HepG2 (cell line): Measurements from ENCODE around the gene HRC. TPM values are rescaled to one million over a fixed set of nuclear protein-coding genes. Genes with fewer than 3 reads are reported as not detected.

Experiments
- AKAP8 ChIP-seq: sonication (generic); formaldehyde crosslinking; IDR thresholded peaks from 2 replicates; pipeline ENCODE4 v1.5.1; 2020; ENCODE audit warnings: mild to moderate bottlenecking, missing genetic modification reagents
- CEBPG ChIP-seq: IDR thresholded peaks from 2 replicates; pipeline ENCODE4 v1.6.1; 2016
- GATA4 ChIP-seq: sonication (generic); IDR thresholded peaks from 2 replicates; pipeline ENCODE4 v1.6.1; 2016; ENCODE audit warnings: antibody characterized with exemption, low read depth, borderline replicate concordance
- HOXD1 ChIP-seq: sonication (generic); formaldehyde crosslinking; IDR thresholded peaks from 2 replicates; pipeline ENCODE4 v1.5.0; 2020; ENCODE audit warnings: missing genetic modification reagents
- JARID2 ChIP-seq: sonication (generic); formaldehyde crosslinking; IDR thresholded peaks from 2 replicates; pipeline ENCODE4 v1.8.1; 2023; ENCODE audit warnings: missing genetic modification reagents, inconsistent platforms; ENCODE audit not compliant: insufficient replicate concordance
- NFE2L1 ChIP-seq: sonication (generic); formaldehyde crosslinking; IDR thresholded peaks from 2 replicates; pipeline ENCODE4 v1.4.0; 2020; ENCODE audit warnings: missing genetic modification reagents, mild to moderate bottlenecking, borderline replicate concordance
- PITX1 ChIP-seq: sonication (generic); formaldehyde crosslinking; IDR thresholded peaks from 2 replicates; pipeline ENCODE4 v1.5.1; 2020; ENCODE audit warnings: mild to moderate bottlenecking, missing genetic modification reagents
- RXRA ChIP-seq: sonication (generic); formaldehyde crosslinking; IDR thresholded peaks from 2 replicates; pipeline ENCODE4 v1.5.1; 2020; ENCODE audit warnings: missing genetic modification reagents
- SAFB2 ChIP-seq: sonication (generic); formaldehyde crosslinking; IDR thresholded peaks from 2 replicates; pipeline ENCODE4 v1.5.1; 2020; ENCODE audit warnings: missing genetic modification reagents, low read depth, mild to moderate bottlenecking, borderline replicate concordance
- SP5 ChIP-seq: IDR thresholded peaks from 2 replicates; pipeline ENCODE4 v1.6.1; 2016; ENCODE audit warnings: low read depth, borderline replicate concordance
- TOPORS ChIP-seq: sonication (generic); formaldehyde crosslinking; IDR thresholded peaks from 2 replicates; pipeline ENCODE4 v1.8.0; 2023; ENCODE audit warnings: mild to moderate bottlenecking, missing genetic modification reagents
- ZBTB25 ChIP-seq: IDR thresholded peaks from 2 replicates; pipeline ENCODE4 v1.6.1; 2018; ENCODE audit warnings: missing genetic modification reagents
- ZFP37 ChIP-seq: sonication (generic); formaldehyde crosslinking; IDR thresholded peaks from 2 replicates; pipeline ENCODE4 v1.4.0; 2020; ENCODE audit warnings: missing genetic modification reagents, borderline replicate concordance
- ZNF232 ChIP-seq: sonication (generic); formaldehyde crosslinking; IDR thresholded peaks from 2 replicates; pipeline ENCODE4 v1.4.0; 2020; ENCODE audit warnings: missing genetic modification reagents, borderline replicate concordance
- ZNF24 ChIP-seq: fragments of 450-650 bp; IDR thresholded peaks from 2 replicates; pipeline ENCODE4 v1.6.1; 2017; ENCODE audit warnings: antibody characterized with exemption, mild to moderate bottlenecking
- ZNF503 ChIP-seq: sonication (generic); formaldehyde crosslinking; IDR thresholded peaks from 2 replicates; pipeline ENCODE4 v1.4.0; 2020; ENCODE audit warnings: missing genetic modification reagents
- polyA plus RNA-seq, 8 experiments: library from polyadenylated mRNA; depleted of rRNA in 3 of 8; stranded (reverse) in 7 of 8; unstranded in 1 of 8; fragments of >200 nt; fragmentation: Illumina TruSeq in 4 of 8; extraction: Trizol in 4 of 8; gene quantifications; 2 replicates each; pipeline versions ENCODE4 v1.2.1 to v1.2.3, GENCODE V29; 2011 to 2016; ENCODE audit warnings: low read depth in 4 of 8, missing spikeins in 1 of 8, mixed read lengths in 1 of 8; ENCODE audit not compliant: insufficient read depth in 1 of 8
- total RNA-seq, 5 experiments: library from RNA; depleted of rRNA; stranded (reverse); fragments of >200 nt; fragmentation: Illumina TruSeq; extraction: Trizol; gene quantifications; 2 replicates each; pipeline ENCODE4 v1.2.3, GENCODE V29; 2016; ENCODE audit warnings: low read depth in 1 of 5
- TF ChIP-seq, protein P1 (sequence below): sonication (generic); formaldehyde crosslinking; IDR thresholded peaks from 2 replicates; pipeline ENCODE4 v1.8.0; 2023; ENCODE audit warnings: mild to moderate bottlenecking, missing genetic modification reagents
- TF ChIP-seq, protein P2 (sequence below): sonication (generic); formaldehyde crosslinking; IDR thresholded peaks from 2 replicates; pipeline ENCODE4 v1.5.0; 2020; ENCODE audit warnings: mild to moderate bottlenecking, missing genetic modification reagents
- TF ChIP-seq, protein P3 (sequence below): sonication (generic); formaldehyde crosslinking; IDR thresholded peaks from 2 replicates; pipeline ENCODE4 v1.9.0; 2021; ENCODE audit warnings: missing genetic modification reagents, borderline replicate concordance
- TF ChIP-seq, protein P4 (sequence below): sonication (generic); formaldehyde crosslinking; conservative IDR thresholded peaks from 2 replicates; pipeline ENCODE4 v1.8.0; 2022; ENCODE audit warnings: low read depth, missing genetic modification reagents

HRC gene
- total and polyA plus RNA-seq, 2 of the 13 experiments (the other 11 are each of a cell fraction or from before 2014, with no cell fraction given) = 3.6 to 15.4 TPM

DNA sequence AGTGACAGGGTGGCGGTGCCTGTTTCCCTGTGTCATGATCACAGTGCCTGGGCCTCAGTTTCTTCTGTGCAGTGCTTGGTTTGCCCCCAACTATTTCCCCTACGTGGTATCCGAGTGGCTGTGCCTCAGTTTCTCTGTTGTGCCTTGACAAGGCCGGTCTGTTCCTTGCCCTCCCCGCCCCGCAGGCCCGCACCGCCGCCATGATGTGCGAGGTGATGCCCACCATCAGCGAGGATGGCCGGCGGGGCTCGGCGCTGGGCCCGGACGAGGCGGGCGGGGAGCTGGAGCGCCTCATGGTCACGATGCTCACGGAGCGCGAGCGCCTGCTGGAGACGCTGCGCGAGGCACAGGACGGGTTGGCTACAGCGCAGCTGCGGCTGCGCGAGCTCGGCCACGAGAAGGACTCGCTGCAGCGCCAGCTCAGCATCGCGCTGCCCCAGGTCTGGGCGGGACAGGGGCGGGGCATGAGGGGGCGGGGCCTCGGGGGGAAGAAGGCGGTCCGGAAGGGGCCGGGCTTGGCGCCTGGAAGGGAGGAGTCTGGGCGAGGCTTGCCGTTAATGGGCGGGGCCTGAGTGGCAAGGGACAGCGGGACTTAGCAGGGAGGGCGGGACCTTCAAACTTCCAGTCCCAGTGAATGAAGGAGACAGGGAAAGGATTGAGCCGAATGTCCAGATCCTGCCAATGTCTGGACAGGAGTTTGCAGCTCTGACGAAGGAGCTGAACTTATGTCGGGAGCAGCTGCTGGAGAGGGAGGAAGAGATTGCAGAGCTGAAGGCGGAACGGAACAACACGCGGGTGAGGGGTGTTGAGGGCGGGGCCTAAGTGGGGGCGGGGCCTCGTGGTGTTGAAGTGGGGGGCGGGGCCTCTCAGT lies 27.3 kb downstream of the HRC start (continued):
- TF ChIP-seq, protein P1, sequence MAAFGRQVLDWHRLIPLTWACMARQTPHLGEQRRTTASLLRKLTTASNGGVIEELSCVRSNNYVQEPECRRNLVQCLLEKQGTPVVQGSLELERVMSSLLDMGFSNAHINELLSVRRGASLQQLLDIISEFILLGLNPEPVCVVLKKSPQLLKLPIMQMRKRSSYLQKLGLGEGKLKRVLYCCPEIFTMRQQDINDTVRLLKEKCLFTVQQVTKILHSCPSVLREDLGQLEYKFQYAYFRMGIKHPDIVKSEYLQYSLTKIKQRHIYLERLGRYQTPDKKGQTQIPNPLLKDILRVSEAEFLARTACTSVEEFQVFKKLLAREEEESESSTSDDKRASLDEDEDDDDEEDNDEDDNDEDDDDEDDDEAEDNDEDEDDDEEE (CRISPR knock-in tag) = peak; percentile 99
- TF ChIP-seq, protein P2, sequence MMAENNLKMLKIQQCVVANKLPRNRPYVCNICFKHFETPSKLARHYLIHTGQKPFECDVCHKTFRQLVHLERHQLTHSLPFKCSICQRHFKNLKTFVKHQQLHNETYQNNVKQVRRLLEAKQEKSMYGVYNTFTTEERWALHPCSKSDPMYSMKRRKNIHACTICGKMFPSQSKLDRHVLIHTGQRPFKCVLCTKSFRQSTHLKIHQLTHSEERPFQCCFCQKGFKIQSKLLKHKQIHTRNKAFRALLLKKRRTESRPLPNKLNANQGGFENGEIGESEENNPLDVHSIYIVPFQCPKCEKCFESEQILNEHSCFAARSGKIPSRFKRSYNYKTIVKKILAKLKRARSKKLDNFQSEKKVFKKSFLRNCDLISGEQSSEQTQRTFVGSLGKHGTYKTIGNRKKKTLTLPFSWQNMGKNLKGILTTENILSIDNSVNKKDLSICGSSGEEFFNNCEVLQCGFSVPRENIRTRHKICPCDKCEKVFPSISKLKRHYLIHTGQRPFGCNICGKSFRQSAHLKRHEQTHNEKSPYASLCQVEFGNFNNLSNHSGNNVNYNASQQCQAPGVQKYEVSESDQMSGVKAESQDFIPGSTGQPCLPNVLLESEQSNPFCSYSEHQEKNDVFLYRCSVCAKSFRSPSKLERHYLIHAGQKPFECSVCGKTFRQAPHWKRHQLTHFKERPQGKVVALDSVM = peak; percentile 81
- TF ChIP-seq ZNF232 (peak; percentile 99), NFE2L1 (CRISPR knock-in tag) (peak; percentile 92; the same call in 1 of the 2 replicates), TOPORS (CRISPR knock-in tag) (peak; percentile 100), ZNF503 (peak; percentile 89), ZBTB25 (CRISPR knock-in tag) (peak; percentile 68), JARID2 (CRISPR knock-in tag) (peak; percentile 86), CEBPG (CRISPR knock-in tag) (no peak; the same call in 1 of the 2 replicates), RXRA (CRISPR knock-in tag) (peak; percentile 86; the same call in 1 of the 2 replicates), SAFB2 (CRISPR knock-in tag) (peak; percentile 98), HOXD1 (CRISPR knock-in tag) (peak; percentile 97), GATA4 (no peak), SP5 (peak; percentile 55), ZNF24 (no peak), ZFP37 (CRISPR knock-in tag) (peak; percentile 99), PITX1 (CRISPR knock-in tag) (peak; percentile 87), AKAP8 (CRISPR knock-in tag) (peak; percentile 90; the same call in 1 of the 2 replicates)
- TF ChIP-seq, protein P3, sequence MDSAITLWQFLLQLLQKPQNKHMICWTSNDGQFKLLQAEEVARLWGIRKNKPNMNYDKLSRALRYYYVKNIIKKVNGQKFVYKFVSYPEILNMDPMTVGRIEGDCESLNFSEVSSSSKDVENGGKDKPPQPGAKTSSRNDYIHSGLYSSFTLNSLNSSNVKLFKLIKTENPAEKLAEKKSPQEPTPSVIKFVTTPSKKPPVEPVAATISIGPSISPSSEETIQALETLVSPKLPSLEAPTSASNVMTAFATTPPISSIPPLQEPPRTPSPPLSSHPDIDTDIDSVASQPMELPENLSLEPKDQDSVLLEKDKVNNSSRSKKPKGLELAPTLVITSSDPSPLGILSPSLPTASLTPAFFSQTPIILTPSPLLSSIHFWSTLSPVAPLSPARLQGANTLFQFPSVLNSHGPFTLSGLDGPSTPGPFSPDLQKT = no peak; the same call in 1 of the 2 replicates
- TF ChIP-seq, protein P4, sequence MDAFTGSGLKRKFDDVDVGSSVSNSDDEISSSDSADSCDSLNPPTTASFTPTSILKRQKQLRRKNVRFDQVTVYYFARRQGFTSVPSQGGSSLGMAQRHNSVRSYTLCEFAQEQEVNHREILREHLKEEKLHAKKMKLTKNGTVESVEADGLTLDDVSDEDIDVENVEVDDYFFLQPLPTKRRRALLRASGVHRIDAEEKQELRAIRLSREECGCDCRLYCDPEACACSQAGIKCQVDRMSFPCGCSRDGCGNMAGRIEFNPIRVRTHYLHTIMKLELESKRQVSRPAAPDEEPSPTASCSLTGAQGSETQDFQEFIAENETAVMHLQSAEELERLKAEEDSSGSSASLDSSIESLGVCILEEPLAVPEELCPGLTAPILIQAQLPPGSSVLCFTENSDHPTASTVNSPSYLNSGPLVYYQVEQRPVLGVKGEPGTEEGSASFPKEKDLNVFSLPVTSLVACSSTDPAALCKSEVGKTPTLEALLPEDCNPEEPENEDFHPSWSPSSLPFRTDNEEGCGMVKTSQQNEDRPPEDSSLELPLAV (CRISPR knock-in tag) = peak; percentile 95
